ENCODE results near the gene HES2. TPM values are rescaled to one million over a fixed set of nuclear protein-coding genes. Genes with fewer than 3 reads are reported as not detected.

Gene HES2
- total and polyA plus RNA-seq, 10 donors = 0.02 to 1.3 (median 0.24) TPM; not detected in 6

GRCh38 chr1:6466023-6466422 is 46.3 kb upstream of the HES2 start, which contains the start of gene TNFRSF25:
TNFRSF25 (minus strand) TSS chr1:6466173; CDS start chr1:6466107, 66 bp downstream.
- H3K27ac ChIP-seq = peak within 1 kb of the TSS in 7 of 8 donors; percentile 4 to 79 (median 54)
- peaks cover 0 to 52% (median 4%) of the 10 kb centered on the region in 7 donors for H3K27me3 ChIP-seq (replicated peaks in 1 of 7)
- peak within 1 kb of the TSS in 7 of 8 donors; percentile 1 to 64 (median 30) for H3K4me3 ChIP-seq
- no peak for TF ChIP-seq CTCF (IDR thresholded peaks at IDR 0.05 in 8 of 11, conservative IDR thresholded peaks at IDR 0.05 in 3 of 11)
- peak in 1 of 3 donors; percentile 9 for TF ChIP-seq POLR2AphosphoS5 (IDR thresholded peaks at IDR 0.05)
- intact Hi-C loops (cut with DNase I; ENCODE audit: low total_unique reads) = no loop called here
- peaks cover 0 to 60% (median 18%) of the 10 kb centered on the region in 6 donors for H3K4me1 ChIP-seq
- no peak for DNase-seq
- no peaks in the 10 kb centered on the region for H3K9me3 ChIP-seq
- WGBS, 5 donors = 15 to 25% (median 16%) methylated on average over 20 to 43 of the region's 43 CpGs; no CpG with 5 or more reads in 1 of the 5 donors
- peaks cover 0 to 90% (median 52%) of the 10 kb centered on the region in 6 donors for H3K36me3 ChIP-seq

GRCh38 chr1:6465461-6466005 is 45.8 kb upstream of the HES2 start:
- H3K4me3 ChIP-seq = peak overlapping the region in 7 of 8 donors; percentile 1 to 64 (median 30)
- H3K36me3 ChIP-seq = peaks cover 0 to 89% (median 51%) of the 10 kb centered on the region in 6 donors
- peaks cover 3 to 64% (median 23%) of the 10 kb centered on the region in 6 donors for H3K4me1 ChIP-seq
- DNase-seq = no peak
- H3K27me3 ChIP-seq (replicated peaks in 1 of 7) = peaks cover 0 to 57% (median 4%) of the 10 kb centered on the region in 7 donors
- TF ChIP-seq POLR2AphosphoS5 (IDR thresholded peaks at IDR 0.05) (no peak), CTCF (IDR thresholded peaks at IDR 0.05 in 8 of 11, conservative IDR thresholded peaks at IDR 0.05 in 3 of 11) (no peak), POLR2A (IDR thresholded peaks at IDR 0.05) (no peak)
- intact Hi-C loops (cut with DNase I; ENCODE audit: low total_unique reads) = no loop called here
- peak overlapping the region in 7 of 8 donors; percentile 4 to 79 (median 54) for H3K27ac ChIP-seq
- 11 to 39% (median 16%) methylated on average over 10 to 21 of the region's 21 CpGs for WGBS, 5 donors
- H3K9me3 ChIP-seq = no peaks in the 10 kb centered on the region

GRCh38 chr1:6464915-6465314 is 45.2 kb upstream of the HES2 start:
- no peak for TF ChIP-seq CTCF (IDR thresholded peaks at IDR 0.05 in 8 of 11, conservative IDR thresholded peaks at IDR 0.05 in 3 of 11)
- no peak for TF ChIP-seq POLR2A (IDR thresholded peaks at IDR 0.05)
- no peak for TF ChIP-seq POLR2AphosphoS5 (IDR thresholded peaks at IDR 0.05)
- 80 to 89% (median 85%) methylated on average over 5 of the region's 5 CpGs for WGBS, 5 donors
- Histone ChIP-seq H3K9me3 (no peaks in the 10 kb centered on the region), H3K27me3 (replicated peaks in 1 of 7) (peaks cover 0 to 63% (median 4%) of the 10 kb centered on the region in 7 donors), H3K4me3 (peak overlapping the region in 4 of 8 donors; percentile 30 to 64 (median 40)), H3K27ac (peak overlapping the region in 4 of 8 donors; percentile 54 to 79 (median 74)), H3K4me1 (peaks cover 8 to 71% (median 29%) of the 10 kb centered on the region in 6 donors), H3K36me3 (peaks cover 0 to 83% (median 45%) of the 10 kb centered on the region in 6 donors)
- intact Hi-C loops (cut with DNase I; ENCODE audit: low total_unique reads) = no loop called here
- no peak for DNase-seq

- H3K9me3 ChIP-seq = no peaks in the 10 kb centered on the region
- peak overlapping the region in 3 of 8 donors; percentile 54 to 79 (median 71) for H3K27ac ChIP-seq
- DNase-seq = no peak
- peak overlapping the region in 1 of 8 donors; percentile 64 for H3K4me3 ChIP-seq
- TF ChIP-seq POLR2A (IDR thresholded peaks at IDR 0.05) (no peak), POLR2AphosphoS5 (IDR thresholded peaks at IDR 0.05) (no peak), CTCF (IDR thresholded peaks at IDR 0.05 in 8 of 11, conservative IDR thresholded peaks at IDR 0.05 in 3 of 11) (no peak)
- 83 to 90% (median 84%) methylated on average over 7 of the region's 7 CpGs for WGBS, 5 donors
- peaks cover 0 to 79% (median 41%) of the 10 kb centered on the region in 6 donors for H3K36me3 ChIP-seq
- H3K27me3 ChIP-seq (replicated peaks in 1 of 7) = peaks cover 0 to 68% (median 4%) of the 10 kb centered on the region in 7 donors
- intact Hi-C loops (cut with DNase I; ENCODE audit: low total_unique reads) = no loop called here
- H3K4me1 ChIP-seq = peaks cover 8 to 75% (median 34%) of the 10 kb centered on the region in 6 donors
Observed at GRCh38 chr1:6464514-6464836, 44.8 kb upstream of the HES2 start.

Data from spleen (tissue), 11 donors.